ENCODE measurements around the gene MUC5B. TPM values are rescaled to one million over a fixed set of nuclear protein-coding genes. Genes with fewer than 3 reads are reported as not detected.

Gene MUC5B
- total RNA-seq, 2 experiments from 2014 or later = not detected

DNA sequence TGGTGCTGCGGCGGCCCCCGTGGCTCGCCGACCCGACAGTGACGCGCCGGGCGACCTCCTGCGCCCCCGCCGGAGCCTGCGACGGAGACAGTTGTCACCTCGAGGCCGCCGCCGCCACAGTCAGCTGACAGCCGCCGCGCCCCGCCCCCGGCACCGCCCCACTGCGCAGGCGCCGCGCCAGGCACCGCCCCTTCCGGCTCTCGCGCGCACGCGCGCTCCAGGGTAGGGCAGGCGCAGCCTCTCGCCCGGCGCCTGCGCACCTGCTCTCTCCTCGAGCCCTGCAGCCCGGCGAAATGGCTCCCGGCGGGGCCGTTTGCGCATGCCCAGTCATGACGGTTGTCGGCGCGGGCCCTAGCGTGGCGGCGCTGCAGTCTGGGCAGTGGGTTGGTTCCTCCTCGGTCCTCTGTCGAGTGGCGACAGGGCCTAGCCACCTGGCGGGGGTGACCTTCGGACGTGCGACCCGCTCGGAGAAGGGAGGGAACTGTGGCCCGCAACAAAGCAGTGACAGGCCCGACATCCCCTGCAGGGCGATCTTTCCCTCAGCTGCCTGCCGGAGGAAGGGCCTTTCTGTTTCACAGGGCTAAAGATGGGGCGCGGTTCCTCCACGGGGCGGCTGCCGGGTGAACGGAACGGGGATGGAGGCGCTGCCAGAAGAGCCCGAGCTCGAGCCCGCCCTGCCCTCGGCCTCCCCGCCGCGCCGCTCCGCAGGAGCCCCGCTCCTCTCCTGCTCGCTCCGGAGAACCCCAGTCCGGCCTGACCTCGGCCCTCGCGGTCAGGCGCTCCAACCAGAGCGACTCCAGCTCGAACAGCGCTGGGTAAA, 86.8 kb downstream of the MUC5B start, which contains the start of gene TOLLIP:
Gene TOLLIP (minus strand): TSS at position 135 of the 820 bp plus-strand sequence. CDS start 134 bp downstream, at position 1.
- Mint-ChIP-seq H3K9me3 (peaks cover 13% of the 10 kb centered on the region), H3K4me3 (peak within 1 kb of the TSS; percentile 93), H3K27me3 (no peaks in the 10 kb centered on the region), H3K27ac (peak within 1 kb of the TSS; percentile 96), H3K4me1 (ENCODE audit: low read depth) (peaks cover 37% of the 10 kb centered on the region), H3K36me3 (ENCODE audit: low read depth) (peaks cover 19% of the 10 kb centered on the region)
- intact Hi-C loops (cut with micrococcal nuclease) = no loop called here
- TF ChIP-seq CTCF (IDR thresholded peaks at IDR 0.05) = no peak
- ChIA-PET POLR2A (interaction anchor here (0.6 to 2.6 kb wide), 11 partner anchors 8 to 152 kb away, joined by 3 to 11 read pairs (median 4); partner anchors contain the start of gene MUC5AC), CTCF (interaction anchor here (1.6 kb wide), 1 partner anchor 105 kb away, joined by 3 read pairs; no protein-coding TSS in a partner anchor)
- ATAC-seq = peak; percentile 89
- DNase-seq = peak; percentile 95

DNA sequence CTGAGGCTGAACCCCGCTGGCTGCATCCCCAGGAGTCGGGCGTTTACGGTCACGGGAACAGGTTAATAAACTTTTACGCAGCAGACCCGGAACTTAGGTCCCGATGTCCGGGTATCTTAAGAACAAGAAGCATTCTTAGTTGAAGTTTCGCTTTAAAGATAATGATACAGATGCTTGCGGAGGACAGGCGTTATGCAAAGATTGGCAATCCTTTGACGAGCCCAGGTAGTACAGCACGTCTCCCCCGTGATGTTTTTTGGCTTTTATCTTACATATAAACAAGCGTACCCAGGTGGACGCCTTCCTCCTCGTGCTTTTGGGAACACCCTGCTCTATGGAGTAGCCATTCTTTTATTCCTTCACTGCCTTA, 87.4 kb downstream of the MUC5B start:
- H3K9me3 Mint-ChIP-seq = peaks cover 13% of the 10 kb centered on the region
- H3K4me3 Mint-ChIP-seq = peak overlapping the region; percentile 93
- POLR2A ChIA-PET = interaction anchor here (1.2 to 2.6 kb wide), 7 partner anchors 10 to 72 kb away, joined by 3 to 11 read pairs (median 6); no protein-coding TSS in a partner anchor
- H3K36me3 Mint-ChIP-seq (ENCODE audit: low read depth) = peaks cover 16% of the 10 kb centered on the region
- CTCF ChIA-PET = interaction anchor here (1.4 to 1.6 kb wide), 2 partner anchors 48 to 106 kb away, joined by 3 to 4 read pairs; no protein-coding TSS in a partner anchor
- H3K27me3 Mint-ChIP-seq = peaks cover under 1% of the 10 kb centered on the region
- peak overlapping the region; percentile 96 for H3K27ac Mint-ChIP-seq
- TF ChIP-seq CTCF (IDR thresholded peaks at IDR 0.05) = no peak
- intact Hi-C loops (cut with micrococcal nuclease) = no loop called here
- peaks cover 34% of the 10 kb centered on the region for H3K4me1 Mint-ChIP-seq (ENCODE audit: low read depth)
- no peak for ATAC-seq
- peak; percentile 21 for DNase-seq

DNA sequence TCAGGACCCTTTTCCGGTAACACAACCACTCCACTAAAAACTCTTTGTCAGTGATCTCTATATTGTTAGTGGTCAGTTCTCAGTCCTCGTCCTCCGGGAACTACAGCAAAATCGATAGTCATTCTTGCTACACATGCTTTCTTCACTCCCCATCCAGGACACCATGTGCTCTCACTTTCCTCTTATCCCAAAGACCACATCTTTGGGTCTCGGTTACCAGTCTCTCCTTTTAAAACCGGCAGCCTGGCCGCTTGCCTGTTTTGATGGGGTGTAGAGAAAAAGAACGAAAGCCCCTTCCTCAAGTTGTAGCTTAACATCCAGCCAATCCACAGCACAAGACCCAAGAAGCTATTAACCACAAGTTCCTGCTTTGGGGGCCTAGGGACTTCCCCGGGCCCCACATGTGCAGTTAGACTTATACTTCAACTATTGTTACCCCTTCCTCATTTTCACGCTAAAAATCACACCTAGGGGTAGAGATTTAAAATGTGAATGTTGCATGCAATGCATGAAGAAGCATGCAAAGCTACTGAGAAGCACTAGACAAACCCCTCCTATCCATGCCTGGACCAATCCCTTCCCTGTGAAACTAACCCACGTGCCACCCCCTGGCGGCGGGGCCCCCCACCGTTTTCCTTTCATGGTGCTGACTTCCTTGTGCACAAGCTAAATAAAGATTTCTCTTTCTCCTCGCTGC, 88.1 kb downstream of the MUC5B start:
- H3K27me3 Mint-ChIP-seq = peaks cover 1% of the 10 kb centered on the region
- intact Hi-C loops (cut with micrococcal nuclease) = no loop called here
- ATAC-seq (peak; percentile 24), DNase-seq (peak; percentile 80)
- peak overlapping the region; percentile 96 for H3K27ac Mint-ChIP-seq
- ChIA-PET CTCF (interaction anchor here (0.7 to 1.6 kb wide), 4 partner anchors 25 to 106 kb away, joined by 3 to 5 read pairs (median 4); no protein-coding TSS in a partner anchor), POLR2A (interaction anchor here (0.8 to 2.6 kb wide), 8 partner anchors 9 to 78 kb away, joined by 3 to 11 read pairs (median 4); partner anchors contain the start of gene BRSK2)
- peak overlapping the region; percentile 93 for H3K4me3 Mint-ChIP-seq
- H3K4me1 Mint-ChIP-seq (ENCODE audit: low read depth) = peaks cover 34% of the 10 kb centered on the region
- peaks cover 13% of the 10 kb centered on the region for H3K9me3 Mint-ChIP-seq
- TF ChIP-seq CTCF (IDR thresholded peaks at IDR 0.05) = no peak
- peaks cover 16% of the 10 kb centered on the region for H3K36me3 Mint-ChIP-seq (ENCODE audit: low read depth)

Small RNAs within 50 kb of the gene (microRNA-seq; reads per million reads assigned to microRNA genes)
- not detected for gene MIR6744 (ENCODE audit: borderline microRNAs expressed, borderline replicate concordance)

Other genes with a start within 250 kb of the MUC5B start
- gene MUC6, start 186.3 kb upstream of the MUC5B start, total RNA-seq = not detected
- not detected for gene MUC2, start 148.2 kb upstream of the MUC5B start, total RNA-seq
- not detected for gene MUC5AC, start 65.1 kb upstream of the MUC5B start, total RNA-seq
- 10 to 100 TPM; 32.4 to 33.1 TPM for gene TOLLIP, start 86.6 kb downstream of the MUC5B start, total RNA-seq
- gene BRSK2, start 166.9 kb downstream of the MUC5B start, total RNA-seq = 1 to 10 TPM; 1.1 to 2.0 TPM